ENCODE data around the gene SAE1. TPM values are rescaled to one million over a fixed set of nuclear protein-coding genes. Genes with fewer than 3 reads are reported as not detected.
A peak's percentile ranks its signal among the peaks of the same experiment; 100 is the strongest.

Gene SAE1
- total RNA-seq, 1 donor from 2014 or later, result 49.9 TPM

- Histone ChIP-seq H3K27me3 (ENCODE audit: low read depth) (no peaks in the 10 kb centered on the region), H3K27ac (peak overlapping the region; percentile 34), H3K4me1 (peaks cover 26% of the 10 kb centered on the region), H3K4me3 (no peak overlapping the region), H3K9me3 (no peaks in the 10 kb centered on the region), H3K36me3 (peaks cover 14% of the 10 kb centered on the region)
- no peak for DNase-seq
- intact Hi-C loops (cut with DNase I), result no loop called here
- peak; percentile 7 to 45 for ATAC-seq
- no peak for TF ChIP-seq CTCF (IDR thresholded peaks at IDR 0.05)
Observed at GRCh38 chr19:47186446-47187334, 56.1 kb downstream of the SAE1 start.

- intact Hi-C loops (cut with DNase I), result no loop called here
- no peak overlapping the region for H3K4me3 ChIP-seq
- H3K27ac ChIP-seq, result no peak overlapping the region
- DNase-seq (no peak), ATAC-seq (no peak)
- no peaks in the 10 kb centered on the region for H3K9me3 ChIP-seq
- peaks cover 26% of the 10 kb centered on the region for H3K4me1 ChIP-seq
- peaks cover 14% of the 10 kb centered on the region for H3K36me3 ChIP-seq
- H3K27me3 ChIP-seq (ENCODE audit: low read depth), result no peaks in the 10 kb centered on the region
- no peak for TF ChIP-seq CTCF (IDR thresholded peaks at IDR 0.05)
Observed at GRCh38 chr19:47187335-47187655, 56.7 kb downstream of the SAE1 start.

GRCh38 chr19:47187797-47188196 is 57.2 kb downstream of the SAE1 start:
- Histone ChIP-seq H3K36me3 (peaks cover 11% of the 10 kb centered on the region), H3K4me3 (no peak overlapping the region), H3K4me1 (peaks cover 26% of the 10 kb centered on the region), H3K27ac (no peak overlapping the region), H3K9me3 (no peaks in the 10 kb centered on the region), H3K27me3 (ENCODE audit: low read depth) (no peaks in the 10 kb centered on the region)
- ATAC-seq, result no peak
- intact Hi-C loops (cut with DNase I), result no loop called here
- DNase-seq, result no peak
- TF ChIP-seq CTCF (IDR thresholded peaks at IDR 0.05), result no peak

- DNase-seq (no peak), ATAC-seq (no peak)
- H3K4me1 ChIP-seq, result peaks cover 26% of the 10 kb centered on the region
- no peak for TF ChIP-seq CTCF (IDR thresholded peaks at IDR 0.05)
- intact Hi-C loops (cut with DNase I), result no loop called here
- peak overlapping the region; percentile 50 for H3K27ac ChIP-seq
- H3K4me3 ChIP-seq, result no peak overlapping the region
- no peaks in the 10 kb centered on the region for H3K9me3 ChIP-seq
- H3K27me3 ChIP-seq (ENCODE audit: low read depth), result no peaks in the 10 kb centered on the region
- peaks cover 3% of the 10 kb centered on the region for H3K36me3 ChIP-seq
Observed at GRCh38 chr19:47188507-47189033, 57.9 kb downstream of the SAE1 start.

GRCh38 chr19:47190167-47190727 is 59.6 kb downstream of the SAE1 start:
- TF ChIP-seq CTCF (IDR thresholded peaks at IDR 0.05), result no peak
- peak overlapping the region; percentile 9 for H3K4me3 ChIP-seq
- H3K27me3 ChIP-seq (ENCODE audit: low read depth), result no peaks in the 10 kb centered on the region
- no peaks in the 10 kb centered on the region for H3K9me3 ChIP-seq
- DNase-seq, result peak; percentile 88
- no peaks in the 10 kb centered on the region for H3K36me3 ChIP-seq
- H3K4me1 ChIP-seq, result peaks cover 26% of the 10 kb centered on the region
- ATAC-seq, result peak; percentile 85 to 88
- intact Hi-C loops (cut with DNase I), result no loop called here
- H3K27ac ChIP-seq, result peak overlapping the region; percentile 76

All from lower lobe of right lung (tissue), 2 donors.